GM18508 (cell line): Measurements from ENCODE around the gene HSD17B1.

Source experiments
- ATAC-seq: cut with Tn5 transposase; IDR thresholded peaks from one replicate; pipeline ENCODE4 v1.9.1; 2021; ENCODE audit warnings: moderate number of reproducible peaks; ENCODE audit not compliant: insufficient read depth, unreplicated experiment

The HSD17B1 gene

GRCh38 chr17:42564815-42565522, 12.2 kb downstream of the HSD17B1 start:
- ATAC-seq = no peak

GRCh38 chr17:42565523-42566214, 12.9 kb downstream of the HSD17B1 start:
- ATAC-seq = no peak

GRCh38 chr17:42566215-42566882, 13.6 kb downstream of the HSD17B1 start:
- ATAC-seq = no peak

- ATAC-seq = peak; percentile 37
Measured at GRCh38 chr17:42566883-42567573, 14.3 kb downstream of the HSD17B1 start, which contains the start of gene MLX. TSS of gene MLX (plus strand) at chr17:42567100. CDS start at chr17:42567125, 25 bp downstream.

GRCh38 chr17:42568341-42569111, 15.8 kb downstream of the HSD17B1 start:
- no peak for ATAC-seq

- ATAC-seq = no peak
Measured at GRCh38 chr17:42571435-42572225, 18.9 kb downstream of the HSD17B1 start.

GRCh38 chr17:42573095-42573494, 20.4 kb downstream of the HSD17B1 start:
- ATAC-seq = no peak

GRCh38 chr17:42574463-42574862, 21.7 kb downstream of the HSD17B1 start:
- ATAC-seq = no peak

- no peak for ATAC-seq
Measured at GRCh38 chr17:42577140-42577531, 24.4 kb downstream of the HSD17B1 start.

GRCh38 chr17:42577532-42578281, 25.0 kb downstream of the HSD17B1 start, which contains the start of gene PSMC3IP:
TSS of gene PSMC3IP (minus strand) at chr17:42577729. CDS start at chr17:42577686, 43 bp downstream.
- ATAC-seq = peak; percentile 39

- no peak for ATAC-seq
Measured at GRCh38 chr17:42578282-42578869, 25.7 kb downstream of the HSD17B1 start.

- ATAC-seq = no peak
Measured at GRCh38 chr17:42579794-42580551, 27.2 kb downstream of the HSD17B1 start.

- ATAC-seq = no peak
Measured at GRCh38 chr17:42581744-42582270, 29.1 kb downstream of the HSD17B1 start.

GRCh38 chr17:42584880-42585279, 32.2 kb downstream of the HSD17B1 start:
- no peak for ATAC-seq

- no peak for ATAC-seq
Measured at GRCh38 chr17:42585353-42585752, 32.6 kb downstream of the HSD17B1 start.

- ATAC-seq = no peak
Measured at GRCh38 chr17:42586514-42587230, 33.9 kb downstream of the HSD17B1 start.
